Measurements from ENCODE around the gene HADH. TPM values are rescaled to one million over a fixed set of nuclear protein-coding genes. Genes with fewer than 3 reads are reported as not detected.

HADH gene
- total RNA-seq, 1 donor from 2014 or later, result 7.9 TPM

GRCh38 chr4:108056418-108056817 lies 66.7 kb downstream of the HADH start:
- no peak for DNase-seq (ENCODE audit: low read depth, low spot score)

GRCh38 chr4:108058685-108059440 lies 69.2 kb downstream of the HADH start:
- DNase-seq (ENCODE audit: low read depth, low spot score), result no peak

DNA sequence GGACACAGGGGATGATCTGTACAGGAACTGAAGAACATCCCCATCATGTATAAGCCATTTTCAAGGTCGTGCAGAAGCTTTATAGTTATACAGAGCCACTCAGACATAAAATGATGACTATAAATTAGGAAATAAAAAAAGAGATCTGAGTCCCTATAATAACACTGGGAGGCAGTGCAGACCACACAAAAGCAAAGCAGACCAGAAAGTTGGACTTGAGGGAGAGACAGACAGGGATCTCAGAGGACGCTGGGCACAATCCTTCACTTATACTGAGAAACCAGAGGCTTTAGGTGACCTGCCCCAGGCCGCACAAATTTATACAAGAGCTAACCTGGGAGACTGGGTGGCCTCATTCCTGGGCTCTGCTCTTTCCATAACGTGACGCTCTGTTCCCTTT lies 70.5 kb downstream of the HADH start:
- DNase-seq (ENCODE audit: low read depth, low spot score), result no peak

- DNase-seq (ENCODE audit: low read depth, low spot score), result no peak
Observed at GRCh38 chr4:108060686-108061321, 71.1 kb downstream of the HADH start.

DNA sequence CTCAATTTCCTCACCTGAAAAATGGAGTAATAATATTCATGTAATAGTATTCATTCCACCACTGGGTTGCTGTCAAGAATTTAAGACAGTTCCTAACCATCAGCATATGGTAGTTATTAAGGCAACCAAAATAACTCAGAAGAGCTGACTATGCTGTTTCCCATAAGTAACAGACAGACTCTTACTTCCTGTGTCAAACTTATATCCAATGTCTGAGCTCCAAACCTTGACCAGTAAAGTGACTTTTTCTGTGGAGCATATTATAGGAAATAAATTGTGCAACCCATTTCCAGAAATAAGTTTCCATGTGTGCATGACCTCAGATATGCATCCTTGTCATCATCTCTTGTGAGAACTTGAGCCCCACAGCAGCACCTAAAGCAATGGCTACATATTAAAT lies 78.8 kb downstream of the HADH start:
- DNase-seq (ENCODE audit: low read depth, low spot score), result no peak

DNA sequence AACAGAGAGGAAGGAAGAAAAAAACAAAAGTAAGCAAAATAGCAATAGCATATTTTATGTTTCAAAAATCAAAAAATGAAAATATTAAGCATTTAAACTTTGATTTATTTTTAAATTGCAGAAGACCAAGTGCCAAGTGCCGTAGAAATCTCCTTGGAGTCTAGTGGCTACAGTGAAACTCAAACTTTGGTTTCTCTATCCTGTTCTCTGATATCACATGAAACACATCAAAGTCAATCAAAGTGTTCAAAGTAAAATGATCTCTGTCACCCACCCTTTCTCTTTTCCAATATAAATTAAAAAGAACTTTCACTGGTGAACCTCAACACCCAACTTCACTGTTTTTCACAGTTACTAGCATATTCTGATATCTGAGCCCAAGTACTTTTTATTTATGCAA lies 81.1 kb downstream of the HADH start:
- DNase-seq (ENCODE audit: low read depth, low spot score), result no peak

DNA sequence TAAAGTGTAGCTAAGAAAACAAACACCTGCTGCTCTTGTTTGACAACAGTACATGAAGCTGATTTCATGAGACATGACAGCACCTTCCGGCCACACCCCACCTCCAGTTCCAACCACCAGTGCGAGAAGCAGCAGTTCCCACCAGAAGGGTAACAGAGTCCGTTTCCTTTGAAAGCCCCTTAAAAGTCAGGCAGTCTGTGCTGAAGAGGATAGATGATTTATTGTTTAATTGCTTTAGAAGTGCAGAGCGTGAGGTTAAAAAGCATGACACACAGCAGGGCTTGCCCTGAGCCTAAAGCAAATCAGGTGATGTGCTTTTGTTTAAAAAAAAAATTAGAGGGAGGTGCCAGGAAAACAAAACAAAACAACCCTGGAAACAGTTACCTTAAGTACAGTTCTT lies 82.6 kb downstream of the HADH start:
- DNase-seq (ENCODE audit: low read depth, low spot score), result no peak

GRCh38 chr4:108078024-108078733 lies 88.5 kb downstream of the HADH start:
- no peak for DNase-seq (ENCODE audit: low read depth, low spot score)

- DNase-seq (ENCODE audit: low read depth, low spot score), result no peak
Observed at GRCh38 chr4:108080747-108081146, 91.1 kb downstream of the HADH start.

DNA sequence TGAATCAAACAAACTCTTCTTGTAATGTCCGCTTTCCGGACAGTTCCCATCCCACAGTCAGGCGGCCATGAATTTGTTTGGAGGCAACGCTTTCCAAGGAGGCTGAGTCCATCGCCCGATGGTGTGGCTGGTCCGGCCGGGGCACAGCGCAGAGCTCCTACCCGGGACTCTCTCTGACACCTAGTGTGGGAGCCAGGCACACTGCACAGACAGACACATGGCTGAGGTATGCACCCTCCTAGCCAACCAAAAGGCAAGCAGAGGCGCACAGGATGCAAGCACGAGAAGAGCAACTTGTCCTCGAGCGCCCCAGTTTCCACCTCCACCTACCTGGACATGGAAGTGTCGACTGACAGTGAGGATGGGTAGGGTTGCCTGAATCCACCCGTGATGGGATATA lies 91.6 kb downstream of the HADH start:
- DNase-seq (ENCODE audit: low read depth, low spot score), result no peak

Other genes starting within 250 kb of the HADH start
- gene SGMS2, start 165.0 kb upstream of the HADH start, total RNA-seq, result 78.6 and 121 TPM in 2 replicates
- gene CYP2U1, start 58.3 kb upstream of the HADH start, total RNA-seq, result 4.9 and 14.5 TPM in 2 replicates
- gene LEF1, start 179.0 kb downstream of the HADH start, total RNA-seq, result not detected in 2 replicates